Activated CD4-positive, alpha-beta T cell treated with anti-CD3 and anti-CD28 coated beads for 36 hours (primary cell): Measurements from ENCODE around the gene VEZF1. TPM values are rescaled to one million over a fixed set of nuclear protein-coding genes. Genes with fewer than 3 reads are reported as not detected.
"Not testable (repeated sequence)": the region's sequence is repeated elsewhere in the genome, so short reads cannot be mapped to it uniquely, and the experiment has no call there.

ENCODE experiments used
- ATAC-seq: fragments of 200-7000 bp; cut with Tn5 transposase; one replicate; pipeline ENCODE4 v1.10.0; 2021; ENCODE audit warnings: mild to moderate bottlenecking, moderate library complexity
- CTCF ChIA-PET: fragments of 350-600 bp; sonication (Branson Sonifier 250); formaldehyde crosslinking; loops from one replicate; lab custom pipeline; 2021; ENCODE audit warnings: antibody characterized with exemption; lab: Charles Lee
- POLR2A ChIA-PET: fragments of 350-600 bp; sonication (Branson Sonifier 250); formaldehyde crosslinking; loops from one replicate; lab custom pipeline; 2021; ENCODE audit warnings: antibody characterized with exemption, inconsistent platforms; lab: Charles Lee
- DNase-seq: peaks from one replicate; pipeline ENCODE4 v3.0.0-alpha.2; 2020
- H3K27ac Mint-ChIP-seq: one replicate; pipeline ENCODE4 v1.8.0; 2021; ENCODE audit warnings: mixed read lengths
- H3K27me3 Mint-ChIP-seq: one replicate; pipeline ENCODE4 v1.8.0; 2021; ENCODE audit warnings: mixed read lengths
- H3K36me3 Mint-ChIP-seq: one replicate; pipeline ENCODE4 v1.8.0; 2021; ENCODE audit warnings: low read depth, mixed read lengths
- H3K4me1 Mint-ChIP-seq: one replicate; pipeline ENCODE4 v1.8.0; 2021; ENCODE audit warnings: mixed read lengths
- H3K4me3 Mint-ChIP-seq: one replicate; pipeline ENCODE4 v1.8.0; 2021; ENCODE audit warnings: mild to moderate bottlenecking, moderate library complexity, mixed read lengths
- H3K9me3 Mint-ChIP-seq: one replicate; pipeline ENCODE4 v1.8.0; 2021; ENCODE audit warnings: low read depth, mixed read lengths
- intact Hi-C, 2 experiments: fragments of 100-400 bp; cut with DNase I in 1 of 2; cut with micrococcal nuclease in 1 of 2; formaldehyde crosslinking; loops; one replicate each; pipeline versions ENCODE4 v1.14.2 to v1.15.1; 2022 to 2024; cut with DNase I, micrococcal nuclease
- total RNA-seq, 2 experiments: library from RNA; stranded (reverse); gene quantifications; one replicate each; pipeline ENCODE4 v1.2.3, GENCODE V29; 2021

The VEZF1 gene
- total RNA-seq, 2 experiments from 2014 or later, result 21.3 to 26.3 TPM

- Mint-ChIP-seq H3K9me3 (no peaks in the 10 kb centered on the region), H3K36me3 (no peaks in the 10 kb centered on the region), H3K27ac (no peak overlapping the region), H3K4me3 (no peak overlapping the region), H3K27me3 (peaks cover 8% of the 10 kb centered on the region), H3K4me1 (no peaks in the 10 kb centered on the region)
- ATAC-seq (no peak), DNase-seq (no peak)
- POLR2A ChIA-PET, result no interaction called here
- intact Hi-C loops, result no loop called here
- CTCF ChIA-PET, result interaction anchor here (1.0 to 1.2 kb wide), 5 partner anchors 9 to 458 kb away, joined by 3 to 4 read pairs (median 3); no protein-coding TSS in a partner anchor
Observed at GRCh38 chr17:57962279-57963148, 25.5 kb downstream of the VEZF1 start.

GRCh38 chr17:57959929-57960328 is 28.1 kb downstream of the VEZF1 start:
- no peak for DNase-seq
- Mint-ChIP-seq H3K27me3 (peaks cover 20% of the 10 kb centered on the region), H3K9me3 (no peaks in the 10 kb centered on the region), H3K27ac (no peak overlapping the region), H3K4me1 (peaks cover 12% of the 10 kb centered on the region), H3K36me3 (no peaks in the 10 kb centered on the region), H3K4me3 (no peak overlapping the region)
- intact Hi-C loops, result no loop called here
- CTCF ChIA-PET, result interaction anchor here (0.6 to 1.3 kb wide), 4 partner anchors 9 to 90 kb away, joined by 3 to 4 read pairs (median 4); no protein-coding TSS in a partner anchor
- POLR2A ChIA-PET, result interaction anchor here (0.6 kb wide), 1 partner anchor 33 kb away, joined by 3 read pairs; no protein-coding TSS in a partner anchor
- ATAC-seq, result no peak

GRCh38 chr17:57958391-57958790 is 29.7 kb downstream of the VEZF1 start:
- DNase-seq, intact Hi-C loops, POLR2A ChIA-PET, H3K27ac Mint-ChIP-seq, ATAC-seq, H3K9me3 Mint-ChIP-seq, H3K36me3 Mint-ChIP-seq, H3K4me3 Mint-ChIP-seq, CTCF ChIA-PET: not testable (repeated sequence)
- Mint-ChIP-seq H3K27me3 (peaks cover 29% of the 10 kb centered on the region), H3K4me1 (peaks cover 15% of the 10 kb centered on the region)

- intact Hi-C loops, result no loop called here
- no peak overlapping the region for H3K27ac Mint-ChIP-seq
- ATAC-seq, result no peak
- H3K4me3 Mint-ChIP-seq, result no peak overlapping the region
- POLR2A ChIA-PET, result no interaction called here
- H3K9me3 Mint-ChIP-seq, result no peaks in the 10 kb centered on the region
- DNase-seq, result no peak
- H3K36me3 Mint-ChIP-seq, result no peaks in the 10 kb centered on the region
- H3K4me1 Mint-ChIP-seq, result peaks cover 15% of the 10 kb centered on the region
- CTCF ChIA-PET, result no interaction called here
- peaks cover 32% of the 10 kb centered on the region for H3K27me3 Mint-ChIP-seq
Observed at GRCh38 chr17:57957886-57958285, 30.2 kb downstream of the VEZF1 start.

- DNase-seq (no peak), ATAC-seq (no peak)
- H3K4me3 Mint-ChIP-seq, result no peak overlapping the region
- peaks cover 15% of the 10 kb centered on the region for H3K4me1 Mint-ChIP-seq
- H3K27me3 Mint-ChIP-seq, result peaks cover 33% of the 10 kb centered on the region
- no peaks in the 10 kb centered on the region for H3K9me3 Mint-ChIP-seq
- intact Hi-C loops, result no loop called here
- ChIA-PET CTCF (no interaction called here), POLR2A (no interaction called here)
- H3K27ac Mint-ChIP-seq, result no peak overlapping the region
- no peaks in the 10 kb centered on the region for H3K36me3 Mint-ChIP-seq
Observed at GRCh38 chr17:57957120-57957850, 30.8 kb downstream of the VEZF1 start.

- no peaks in the 10 kb centered on the region for H3K9me3 Mint-ChIP-seq
- peaks cover 15% of the 10 kb centered on the region for H3K4me1 Mint-ChIP-seq
- peak; percentile 61 for DNase-seq
- H3K4me3 Mint-ChIP-seq, result peak overlapping the region; percentile 44
- CTCF ChIA-PET, result interaction anchor here (0.5 to 2.0 kb wide), 11 partner anchors 12 to 1177 kb away, joined by 3 to 8 read pairs (median 3); no protein-coding TSS in a partner anchor
- intact Hi-C loops, result no loop called here
- H3K36me3 Mint-ChIP-seq, result no peaks in the 10 kb centered on the region
- ATAC-seq, result peak; percentile 47
- peaks cover 33% of the 10 kb centered on the region for H3K27me3 Mint-ChIP-seq
- H3K27ac Mint-ChIP-seq, result no peak overlapping the region
- POLR2A ChIA-PET, result interaction anchor here (0.9 to 1.4 kb wide), 2 partner anchors 10 to 51 kb away, joined by 3 read pairs; no protein-coding TSS in a partner anchor
Observed at GRCh38 chr17:57956291-57957119, 31.5 kb downstream of the VEZF1 start.

GRCh38 chr17:57955183-57955931 is 32.7 kb downstream of the VEZF1 start, which contains the start of gene CUEDC1:
Gene CUEDC1, minus strand, starts transcription at chr17:57955412. Its CDS starts 69,848 bp downstream, at chr17:57885564.
- no peak within 1 kb of the TSS for H3K27ac Mint-ChIP-seq
- peak; percentile 82 for DNase-seq
- intact Hi-C loops, result loop anchor here in 1 of 2 experiments (1.0 kb wide), 2 partner anchors 33 to 105 kb away; partner anchors contain the start of genes MRPS23 and VEZF1
- no peaks in the 10 kb centered on the region for H3K36me3 Mint-ChIP-seq
- H3K27me3 Mint-ChIP-seq, result peaks cover 33% of the 10 kb centered on the region
- ChIA-PET CTCF (interaction anchor here (0.5 to 2.0 kb wide), 15 partner anchors 11 to 1176 kb away, joined by 3 to 8 read pairs (median 3); no protein-coding TSS in a partner anchor), POLR2A (interaction anchor here (0.6 to 1.4 kb wide), 3 partner anchors 8 to 52 kb away, joined by 3 read pairs; no protein-coding TSS in a partner anchor)
- ATAC-seq, result peak; percentile 85
- no peaks in the 10 kb centered on the region for H3K9me3 Mint-ChIP-seq
- peaks cover 23% of the 10 kb centered on the region for H3K4me1 Mint-ChIP-seq
- H3K4me3 Mint-ChIP-seq, result peak within 1 kb of the TSS; percentile 56

GRCh38 chr17:57954397-57955182 is 33.5 kb downstream of the VEZF1 start:
- ATAC-seq (peak; percentile 11), DNase-seq (no peak)
- no peaks in the 10 kb centered on the region for H3K36me3 Mint-ChIP-seq
- peak overlapping the region; percentile 56 for H3K4me3 Mint-ChIP-seq
- H3K27ac Mint-ChIP-seq, result no peak overlapping the region
- H3K27me3 Mint-ChIP-seq, result peaks cover 33% of the 10 kb centered on the region
- H3K4me1 Mint-ChIP-seq, result peaks cover 25% of the 10 kb centered on the region
- H3K9me3 Mint-ChIP-seq, result no peaks in the 10 kb centered on the region
- POLR2A ChIA-PET, result interaction anchor here (0.6 to 0.8 kb wide), 2 partner anchors 52 to 378 kb away, joined by 3 to 4 read pairs; no protein-coding TSS in a partner anchor
- intact Hi-C loops, result loop anchor here (1.0 to 5.0 kb wide), 3 partner anchors 33 to 104 kb away; partner anchors contain the start of genes VEZF1 (in 2 of the 2) and MRPS23 (in 1 of the 2)
- CTCF ChIA-PET, result interaction anchor here (0.8 to 2.0 kb wide), 7 partner anchors 8 to 95 kb away, joined by 3 to 7 read pairs (median 4); partner anchors contain the start of gene VEZF1

GRCh38 chr17:57953705-57954396 is 34.2 kb downstream of the VEZF1 start:
- POLR2A ChIA-PET, result interaction anchor here (0.5 to 0.8 kb wide), 3 partner anchors 53 to 379 kb away, joined by 3 to 4 read pairs (median 3); no protein-coding TSS in a partner anchor
- peaks cover 29% of the 10 kb centered on the region for H3K4me1 Mint-ChIP-seq
- peaks cover 28% of the 10 kb centered on the region for H3K27me3 Mint-ChIP-seq
- DNase-seq (no peak), ATAC-seq (no peak)
- CTCF ChIA-PET, result interaction anchor here (0.8 to 2.0 kb wide), 9 partner anchors 8 to 103 kb away, joined by 3 to 7 read pairs (median 4); partner anchors contain the start of gene VEZF1
- peak overlapping the region; percentile 56 for H3K4me3 Mint-ChIP-seq
- no peaks in the 10 kb centered on the region for H3K36me3 Mint-ChIP-seq
- intact Hi-C loops, result loop anchor here in 1 of 2 experiments (5.0 kb wide), 1 partner anchor 33 kb away; the partner anchor contains the start of gene VEZF1
- H3K9me3 Mint-ChIP-seq, result no peaks in the 10 kb centered on the region
- H3K27ac Mint-ChIP-seq, result no peak overlapping the region
